Activated T-cell treated with anti-CD3 and anti-CD28 coated beads for 4 hours (primary cell): Measurements from ENCODE around the gene PKP4.

ENCODE experiments used
- DNase-seq: peaks from one replicate; pipeline ENCODE4 v3.0.0-alpha.2; 2020

The PKP4 gene

DNA sequence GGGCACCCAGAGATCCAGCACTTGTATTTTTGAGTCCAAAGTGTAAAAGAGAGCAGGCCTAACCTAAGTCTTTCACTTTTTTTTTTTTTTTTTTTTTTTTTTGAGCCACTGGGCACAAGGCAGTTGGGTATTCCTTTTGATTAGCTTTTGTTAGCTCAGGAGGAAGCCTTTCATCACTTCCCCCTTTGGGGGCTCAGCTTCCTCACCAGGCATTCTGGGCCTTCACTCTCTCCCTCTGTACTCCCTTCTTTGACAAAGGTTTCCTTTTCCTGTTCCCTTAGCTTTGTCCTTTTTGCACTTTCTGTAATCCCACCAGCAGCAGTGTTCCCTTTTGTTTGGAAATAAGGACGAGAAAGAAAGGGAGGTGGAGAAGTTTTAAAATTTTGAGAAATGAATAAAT lies 88.2 kb downstream of the PKP4 start:
- no peak for DNase-seq

DNA sequence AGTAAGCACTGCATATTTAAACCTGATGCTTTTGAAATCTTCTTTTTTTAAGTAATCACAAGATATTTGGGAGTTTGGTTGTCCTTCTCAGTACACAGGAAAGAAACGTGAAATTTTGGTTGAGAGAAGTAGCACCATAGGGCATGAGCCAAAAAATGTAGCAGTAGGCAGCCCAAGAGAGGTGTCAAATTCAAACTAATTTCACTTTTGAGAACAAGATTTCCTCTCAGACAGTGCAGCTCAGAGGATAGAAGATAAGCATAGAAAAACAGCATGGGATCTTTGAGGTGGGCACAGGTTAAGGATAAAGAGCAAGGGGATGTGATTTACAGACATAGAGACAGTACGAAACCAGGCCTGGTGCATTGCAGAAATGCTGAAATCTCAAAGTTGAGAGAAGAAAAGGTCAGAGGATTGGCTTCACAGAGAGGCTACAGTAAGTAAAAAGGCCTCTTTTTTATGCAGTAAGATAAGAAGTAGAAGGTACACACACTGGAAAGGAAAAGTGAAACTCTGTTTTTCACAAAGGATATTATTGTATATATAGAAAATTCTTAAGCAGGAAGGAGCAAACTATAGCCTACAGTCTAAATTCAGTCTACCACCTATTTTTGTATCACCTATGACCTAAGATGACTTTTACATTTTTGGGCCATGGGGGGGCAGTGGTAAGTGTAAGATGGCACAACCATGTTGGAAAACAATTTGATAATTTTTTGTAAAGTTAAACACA lies 89.8 kb downstream of the PKP4 start:
- no peak for DNase-seq

- DNase-seq: no peak
These were observed 96.5 kb downstream of the PKP4 start for GRCh38 chr2:158553257-158553656.

- DNase-seq: no peak
These were observed 98.2 kb downstream of the PKP4 start for GRCh38 chr2:158554996-158555395.

GRCh38 chr2:158556124-158556523 lies 99.4 kb downstream of the PKP4 start:
- no peak for DNase-seq

DNA sequence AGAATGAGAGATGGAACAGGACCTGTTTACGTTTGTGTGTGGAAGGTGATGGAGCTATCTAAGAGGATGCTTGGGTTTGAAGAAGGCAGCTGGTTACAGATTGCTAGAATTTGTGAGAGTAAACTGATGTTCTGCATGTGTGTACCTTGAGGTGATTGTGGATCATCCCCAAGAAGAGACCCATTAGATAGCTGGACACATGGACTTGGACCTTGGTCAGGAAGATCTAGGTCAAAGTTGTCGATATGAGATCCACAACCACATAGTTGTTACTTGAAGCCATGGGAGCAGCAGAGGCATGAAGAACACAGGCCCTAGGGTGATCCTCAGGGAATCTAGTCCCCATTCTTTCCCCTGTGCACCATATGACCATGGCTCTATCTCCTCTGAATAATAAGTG lies 101.0 kb downstream of the PKP4 start:
- no peak for DNase-seq

DNA sequence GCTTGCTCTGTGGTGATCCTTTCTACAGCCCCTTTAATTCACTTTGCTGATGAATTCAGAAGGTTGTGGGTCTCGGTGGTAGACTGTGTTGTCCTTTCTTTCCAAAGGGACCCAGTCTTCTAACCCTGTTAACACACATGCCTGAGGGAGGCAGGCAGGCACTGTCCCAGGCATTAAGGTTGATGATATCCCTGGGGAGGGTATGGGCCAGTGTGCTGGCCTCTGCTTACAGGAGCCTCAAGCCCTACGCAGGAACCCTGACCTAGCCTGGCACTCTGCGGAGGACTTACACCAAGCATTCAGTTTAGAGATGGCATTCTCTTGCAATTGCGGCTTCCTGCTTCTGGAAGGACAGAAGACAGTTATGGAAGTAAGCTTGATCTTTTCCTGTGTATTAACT lies 102.5 kb downstream of the PKP4 start:
- no peak for DNase-seq

DNA sequence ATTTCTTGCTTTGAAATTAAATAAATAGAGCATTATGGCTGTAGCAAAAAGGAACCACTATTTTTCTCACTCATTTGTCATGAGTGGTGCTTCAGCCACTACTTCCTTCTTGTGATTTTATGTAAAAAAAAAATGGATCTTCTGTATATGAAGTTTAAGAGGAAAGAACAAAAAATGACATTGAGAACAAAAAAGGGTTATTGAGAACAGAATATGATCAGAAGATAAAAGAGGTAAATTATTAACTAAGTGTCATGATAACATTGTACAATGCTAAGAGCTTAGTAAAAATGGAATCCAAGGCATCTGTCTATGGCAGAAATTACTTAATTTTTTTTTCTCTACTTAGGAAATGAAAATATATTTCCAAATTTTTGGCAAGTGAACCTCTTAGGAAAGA lies 103.5 kb downstream of the PKP4 start:
- DNase-seq: no peak

DNA sequence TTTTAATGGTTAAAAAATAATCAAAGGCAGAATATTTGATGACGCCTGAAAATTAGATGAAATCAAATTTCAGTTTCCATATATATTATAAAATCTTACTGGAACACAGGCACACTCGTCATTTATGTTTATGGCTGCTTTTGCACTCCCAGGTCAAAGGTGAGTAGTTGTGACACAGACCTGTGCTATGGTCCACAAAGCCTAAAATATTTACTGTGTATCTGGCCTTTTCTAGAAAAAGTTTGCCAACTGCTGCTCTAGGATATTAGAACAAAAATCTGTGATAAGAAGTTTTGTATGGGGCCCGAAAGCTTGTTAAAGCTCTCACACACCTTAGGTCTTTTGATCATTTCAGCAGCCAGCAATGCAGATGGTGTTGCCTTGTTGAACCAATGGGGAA lies 104.3 kb downstream of the PKP4 start:
- no peak for DNase-seq

DNA sequence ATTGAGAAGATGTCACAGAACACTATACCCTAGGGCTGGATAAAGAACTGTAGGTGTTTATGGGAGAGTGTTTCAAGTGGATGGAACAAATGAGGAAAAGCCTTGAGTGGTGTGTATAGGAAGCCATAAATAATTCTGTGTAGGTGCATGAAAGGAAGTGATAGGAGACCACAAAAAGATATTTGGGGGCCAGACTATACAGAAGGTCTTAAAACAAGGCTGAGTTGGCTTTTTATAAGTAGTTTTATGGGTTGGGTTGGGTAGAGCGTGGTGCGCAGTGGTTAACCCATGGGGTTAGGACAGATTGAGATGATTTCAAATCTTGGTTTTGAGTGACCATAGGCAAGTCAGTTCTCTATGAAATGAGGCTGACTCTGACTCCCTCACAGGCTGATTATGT lies 110.5 kb downstream of the PKP4 start:
- DNase-seq: no peak

- no peak for DNase-seq
These were observed 112.5 kb downstream of the PKP4 start for GRCh38 chr2:158569284-158569683.

DNA sequence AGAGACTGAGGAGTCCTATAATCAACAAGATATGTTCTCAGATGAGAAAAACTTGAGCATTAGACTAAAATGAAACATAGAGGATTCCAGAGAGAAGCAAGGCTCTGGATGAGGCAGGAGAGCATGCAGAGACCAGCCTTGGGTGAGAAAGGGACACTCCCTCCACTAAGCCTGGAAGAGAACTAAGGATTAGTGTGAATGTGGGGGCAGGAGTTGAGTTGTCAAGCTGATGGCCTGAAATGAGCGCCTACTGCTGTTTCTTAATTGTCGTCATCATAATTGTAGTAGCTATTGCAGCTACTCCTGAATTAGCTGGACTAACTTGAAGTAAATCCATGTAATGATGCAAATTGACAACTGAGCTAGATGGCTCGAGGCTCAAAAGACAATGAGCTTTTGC lies 114.1 kb downstream of the PKP4 start:
- DNase-seq: no peak

GRCh38 chr2:158573739-158574138 lies 117.0 kb downstream of the PKP4 start:
- DNase-seq: no peak

- no peak for DNase-seq
These were observed 118.4 kb downstream of the PKP4 start for GRCh38 chr2:158575051-158575635.

DNA sequence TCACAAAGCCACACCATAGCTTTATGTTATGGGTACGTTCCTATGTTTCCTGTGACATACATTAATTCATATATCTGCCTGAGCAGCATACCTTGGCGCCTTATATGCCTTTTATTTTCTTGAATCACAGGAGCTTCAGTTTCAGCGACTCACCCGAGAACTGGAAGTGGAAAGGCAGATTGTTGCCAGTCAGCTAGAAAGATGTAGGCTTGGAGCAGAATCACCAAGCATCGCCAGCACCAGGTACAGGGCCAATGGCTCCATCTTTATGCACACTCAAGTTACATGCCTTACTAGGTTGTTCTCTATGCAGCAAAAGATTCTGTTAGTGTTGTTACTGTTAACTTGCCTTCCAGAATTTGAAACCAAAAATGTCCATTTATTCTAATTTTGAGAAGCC lies 120.4 kb downstream of the PKP4 start:
- no peak for DNase-seq

- no peak for DNase-seq
These were observed 122.1 kb downstream of the PKP4 start for GRCh38 chr2:158578703-158579330.

DNA sequence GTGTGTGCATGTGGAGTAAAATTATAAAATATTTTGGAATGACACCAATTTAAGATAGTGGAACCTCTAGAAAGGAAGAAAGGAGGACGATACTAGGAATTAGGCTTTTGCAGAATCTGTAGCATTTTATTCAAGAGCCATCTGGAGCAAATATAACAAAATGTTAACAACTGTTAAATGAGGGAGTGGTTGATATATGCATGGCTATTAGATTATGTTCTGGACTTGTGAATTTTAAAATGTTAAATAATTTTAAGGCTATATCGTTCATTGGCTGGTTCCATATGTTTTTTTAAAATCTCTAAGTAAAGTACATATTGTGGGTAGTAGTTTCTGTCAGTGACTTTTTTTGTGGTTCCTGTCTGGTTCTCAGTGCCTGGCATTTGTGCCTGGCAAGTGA lies 123.2 kb downstream of the PKP4 start:
- no peak for DNase-seq

GRCh38 chr2:158580760-158581159 lies 124.0 kb downstream of the PKP4 start:
- DNase-seq: no peak

DNA sequence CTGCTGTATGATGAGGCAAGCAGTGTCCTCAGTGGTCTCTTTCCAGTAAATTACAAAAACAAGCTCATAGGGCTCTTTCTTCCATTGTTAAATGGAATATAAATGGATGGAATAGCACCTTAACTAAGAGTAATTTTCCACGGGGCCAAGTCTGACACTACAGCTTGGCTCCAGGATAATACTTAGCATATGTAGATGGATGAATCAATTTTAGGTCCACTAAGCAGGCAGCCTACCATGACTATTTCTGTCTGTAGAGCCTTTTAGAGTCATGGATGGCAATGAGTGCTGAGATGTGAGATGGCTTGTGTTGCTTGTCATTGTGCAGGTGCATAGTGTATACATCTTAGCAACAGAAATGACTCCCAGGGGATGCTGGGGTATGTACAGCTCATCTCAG lies 125.9 kb downstream of the PKP4 start:
- no peak for DNase-seq

- DNase-seq: no peak
These were observed 127.2 kb downstream of the PKP4 start for GRCh38 chr2:158583923-158584322.

GRCh38 chr2:158586491-158586890 lies 129.7 kb downstream of the PKP4 start:
- no peak for DNase-seq

- no peak for DNase-seq
These were observed 132.6 kb downstream of the PKP4 start for GRCh38 chr2:158589303-158589702.

GRCh38 chr2:158598862-158599517 lies 142.2 kb downstream of the PKP4 start:
- DNase-seq: no peak

GRCh38 chr2:158599609-158600008 lies 142.9 kb downstream of the PKP4 start:
- no peak for DNase-seq
